WTC11 (cell line): ENCODE results near the gene ZNF438. TPM values are rescaled to one million over a fixed set of nuclear protein-coding genes. Genes with fewer than 3 reads are reported as not detected.

Experiments
- ATAC-seq: fragments of 200-7000 bp; cut with Tn5 transposase; 2 replicates; pipeline ENCODE4 v1.10.0; 2021; ENCODE audit warnings: mild to moderate bottlenecking, moderate library complexity
- CTCF ChIA-PET: fragments of 300-600 bp; sonication (Branson Sonifier 250); formaldehyde crosslinking; loops from one replicate; lab custom pipeline; 2021; ENCODE audit warnings: antibody characterized with exemption; lab: Charles Lee
- POLR2A ChIA-PET: fragments of 350-600 bp; sonication (Branson Sonifier 250); formaldehyde crosslinking; loops from one replicate; lab custom pipeline; 2021; ENCODE audit warnings: antibody characterized with exemption; lab: Charles Lee
- DNase-seq: peaks from one replicate; pipeline ENCODE4 v3.0.0; 2021; ENCODE audit warnings: low spot score
- H3K27ac Mint-ChIP-seq: 2 replicates; pipeline ENCODE4 v1.8.0; 2021; ENCODE audit warnings: mixed read lengths
- H3K27me3 Mint-ChIP-seq: 2 replicates; pipeline ENCODE4 v1.8.0; 2021; ENCODE audit warnings: low read depth, mild to moderate bottlenecking, moderate library complexity, mixed read lengths
- H3K36me3 Mint-ChIP-seq: 2 replicates; pipeline ENCODE4 v1.8.0; 2021; ENCODE audit warnings: mixed read lengths
- H3K4me1 Mint-ChIP-seq: 2 replicates; pipeline ENCODE4 v1.8.0; 2022; ENCODE audit warnings: mixed read lengths
- H3K4me3 Mint-ChIP-seq: 2 replicates; pipeline ENCODE4 v1.8.0; 2021; ENCODE audit warnings: mild to moderate bottlenecking, moderate library complexity, mixed read lengths
- H3K9me3 Mint-ChIP-seq: 2 replicates; pipeline ENCODE4 v1.8.0; 2021; ENCODE audit warnings: mixed read lengths
- AFF4 ChIP-seq: sonication (generic); formaldehyde crosslinking; IDR thresholded peaks from 2 replicates; pipeline ENCODE4 v1.8.1; 2023; ENCODE audit warnings: mild to moderate bottlenecking, missing genetic modification reagents, borderline replicate concordance
- ARID4B ChIP-seq: sonication (generic); formaldehyde crosslinking; IDR thresholded peaks from 2 replicates; pipeline ENCODE4 v1.8.0; 2023; ENCODE audit warnings: missing genetic modification reagents, mild to moderate bottlenecking, borderline replicate concordance
- CREB1 ChIP-seq: sonication (generic); formaldehyde crosslinking; IDR thresholded peaks from 2 replicates; pipeline ENCODE4 v1.8.0; 2023; ENCODE audit warnings: mild to moderate bottlenecking, missing genetic modification reagents
- FOXK1 ChIP-seq: sonication (generic); formaldehyde crosslinking; IDR thresholded peaks from 2 replicates; pipeline ENCODE4 v1.8.0; 2022; ENCODE audit warnings: mild to moderate bottlenecking, moderate library complexity, missing genetic modification reagents
- GABPB1 ChIP-seq: sonication (generic); formaldehyde crosslinking; IDR thresholded peaks from 2 replicates; pipeline ENCODE4 v1.8.1; 2023; ENCODE audit warnings: mild to moderate bottlenecking, missing genetic modification reagents
- KAT7 ChIP-seq: sonication (generic); formaldehyde crosslinking; IDR thresholded peaks from 2 replicates; pipeline ENCODE4 v1.8.1; 2023; ENCODE audit warnings: missing genetic modification reagents, mild to moderate bottlenecking, borderline replicate concordance
- MYBL2 ChIP-seq: sonication (generic); formaldehyde crosslinking; IDR thresholded peaks from 2 replicates; pipeline ENCODE4 v1.8.1; 2023; ENCODE audit warnings: mild to moderate bottlenecking, moderate library complexity, missing genetic modification reagents
- NFYB ChIP-seq: sonication (generic); formaldehyde crosslinking; conservative IDR thresholded peaks from 2 replicates; pipeline ENCODE4 v1.8.0; 2022; ENCODE audit warnings: low read depth, missing genetic modification reagents
- PRRX2 ChIP-seq: fragments of 250-450 bp; sonication (Bioruptor Pico); IDR thresholded peaks from 2 replicates; pipeline ENCODE4 v1.8.0; 2021; ENCODE audit warnings: mild to moderate bottlenecking
- RORB ChIP-seq: fragments of 250-450 bp; sonication (Bioruptor Pico); IDR thresholded peaks from 2 replicates; pipeline ENCODE4 v1.9.0; 2021; ENCODE audit warnings: mild to moderate bottlenecking
- SMAD3 ChIP-seq: sonication (generic); formaldehyde crosslinking; IDR thresholded peaks from 2 replicates; pipeline ENCODE4 v1.8.0; 2022; ENCODE audit warnings: missing genetic modification reagents, mild to moderate bottlenecking, borderline replicate concordance
- SMAD4 ChIP-seq: sonication (generic); formaldehyde crosslinking; IDR thresholded peaks from 2 replicates; pipeline ENCODE4 v1.8.0; 2022; ENCODE audit warnings: mild to moderate bottlenecking, missing genetic modification reagents
- ZNF219 ChIP-seq: sonication (generic); formaldehyde crosslinking; IDR thresholded peaks from 2 replicates; pipeline ENCODE4 v1.8.0; 2023; ENCODE audit warnings: missing genetic modification reagents, mild to moderate bottlenecking, borderline replicate concordance
- total RNA-seq: library from RNA; stranded (reverse); gene quantifications from 3 replicates; pipeline ENCODE4 v1.2.3, GENCODE V29; 2021
- TF ChIP-seq, protein P1 (sequence below): sonication (generic); formaldehyde crosslinking; IDR thresholded peaks from 2 replicates; pipeline ENCODE4 v1.8.1; 2022; ENCODE audit warnings: mild to moderate bottlenecking, moderate library complexity, missing genetic modification reagents
- TF ChIP-seq, protein P2 (sequence below): sonication (generic); formaldehyde crosslinking; IDR thresholded peaks from 2 replicates; pipeline ENCODE4 v1.8.0; 2022; ENCODE audit warnings: mild to moderate bottlenecking, missing genetic modification reagents
- TF ChIP-seq, protein P3 (sequence below): fragments of 250-450 bp; sonication (Bioruptor Pico); IDR thresholded peaks from 2 replicates; pipeline ENCODE4 v1.9.0; 2021; ENCODE audit warnings: mild to moderate bottlenecking, borderline replicate concordance
- TF ChIP-seq, protein P4 (sequence below): fragments of 250-450 bp; sonication (Bioruptor Pico); IDR thresholded peaks from 2 replicates; pipeline ENCODE4 v1.8.0; 2021; ENCODE audit warnings: mild to moderate bottlenecking

The ZNF438 gene
- total RNA-seq, 1 experiment from 2014 or later, result 1.9 TPM

- no peak for TF ChIP-seq ARID4B (CRISPR knock-in tag)
- no peak for TF ChIP-seq FOXK1
- no peak for TF ChIP-seq GABPB1
Observed at GRCh38 chr10:31064348-31064747, 32.7 kb upstream of the ZNF438 start (continued).

- Mint-ChIP-seq H3K9me3 (0 out of 2 replicates have a peak, but pooled peaks cover 3% of the 10 kb centered on the region), H3K4me3 (no peak overlapping the region), H3K27ac (no peak overlapping the region), H3K27me3 (no peaks in the 10 kb centered on the region), H3K4me1 (no peaks in the 10 kb centered on the region), H3K36me3 (no peaks in the 10 kb centered on the region)
- ATAC-seq (no peak), DNase-seq (no peak)
- POLR2A ChIA-PET, result no interaction called here
- CTCF ChIA-PET, result no interaction called here
- TF ChIP-seq, protein P1, sequence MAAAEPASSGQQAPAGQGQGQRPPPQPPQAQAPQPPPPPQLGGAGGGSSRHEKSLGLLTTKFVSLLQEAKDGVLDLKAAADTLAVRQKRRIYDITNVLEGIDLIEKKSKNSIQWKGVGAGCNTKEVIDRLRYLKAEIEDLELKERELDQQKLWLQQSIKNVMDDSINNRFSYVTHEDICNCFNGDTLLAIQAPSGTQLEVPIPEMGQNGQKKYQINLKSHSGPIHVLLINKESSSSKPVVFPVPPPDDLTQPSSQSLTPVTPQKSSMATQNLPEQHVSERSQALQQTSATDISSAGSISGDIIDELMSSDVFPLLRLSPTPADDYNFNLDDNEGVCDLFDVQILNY (CRISPR knock-in tag), result no peak
- TF ChIP-seq, protein P2, sequence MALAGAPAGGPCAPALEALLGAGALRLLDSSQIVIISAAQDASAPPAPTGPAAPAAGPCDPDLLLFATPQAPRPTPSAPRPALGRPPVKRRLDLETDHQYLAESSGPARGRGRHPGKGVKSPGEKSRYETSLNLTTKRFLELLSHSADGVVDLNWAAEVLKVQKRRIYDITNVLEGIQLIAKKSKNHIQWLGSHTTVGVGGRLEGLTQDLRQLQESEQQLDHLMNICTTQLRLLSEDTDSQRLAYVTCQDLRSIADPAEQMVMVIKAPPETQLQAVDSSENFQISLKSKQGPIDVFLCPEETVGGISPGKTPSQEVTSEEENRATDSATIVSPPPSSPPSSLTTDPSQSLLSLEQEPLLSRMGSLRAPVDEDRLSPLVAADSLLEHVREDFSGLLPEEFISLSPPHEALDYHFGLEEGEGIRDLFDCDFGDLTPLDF (CRISPR knock-in tag), result no peak
- TF ChIP-seq GABPB1 (no peak), KAT7 (CRISPR knock-in tag) (no peak), RORB (CRISPR knock-in tag) (no peak), NFYB (CRISPR knock-in tag) (no peak), MYBL2 (CRISPR knock-in tag) (no peak), ZNF219 (CRISPR knock-in tag) (no peak), PRRX2 (CRISPR knock-in tag) (no peak), CREB1 (CRISPR knock-in tag) (no peak), SMAD4 (CRISPR knock-in tag) (no peak), AFF4 (CRISPR knock-in tag) (no peak), SMAD3 (CRISPR knock-in tag) (no peak)
- TF ChIP-seq, protein P3, sequence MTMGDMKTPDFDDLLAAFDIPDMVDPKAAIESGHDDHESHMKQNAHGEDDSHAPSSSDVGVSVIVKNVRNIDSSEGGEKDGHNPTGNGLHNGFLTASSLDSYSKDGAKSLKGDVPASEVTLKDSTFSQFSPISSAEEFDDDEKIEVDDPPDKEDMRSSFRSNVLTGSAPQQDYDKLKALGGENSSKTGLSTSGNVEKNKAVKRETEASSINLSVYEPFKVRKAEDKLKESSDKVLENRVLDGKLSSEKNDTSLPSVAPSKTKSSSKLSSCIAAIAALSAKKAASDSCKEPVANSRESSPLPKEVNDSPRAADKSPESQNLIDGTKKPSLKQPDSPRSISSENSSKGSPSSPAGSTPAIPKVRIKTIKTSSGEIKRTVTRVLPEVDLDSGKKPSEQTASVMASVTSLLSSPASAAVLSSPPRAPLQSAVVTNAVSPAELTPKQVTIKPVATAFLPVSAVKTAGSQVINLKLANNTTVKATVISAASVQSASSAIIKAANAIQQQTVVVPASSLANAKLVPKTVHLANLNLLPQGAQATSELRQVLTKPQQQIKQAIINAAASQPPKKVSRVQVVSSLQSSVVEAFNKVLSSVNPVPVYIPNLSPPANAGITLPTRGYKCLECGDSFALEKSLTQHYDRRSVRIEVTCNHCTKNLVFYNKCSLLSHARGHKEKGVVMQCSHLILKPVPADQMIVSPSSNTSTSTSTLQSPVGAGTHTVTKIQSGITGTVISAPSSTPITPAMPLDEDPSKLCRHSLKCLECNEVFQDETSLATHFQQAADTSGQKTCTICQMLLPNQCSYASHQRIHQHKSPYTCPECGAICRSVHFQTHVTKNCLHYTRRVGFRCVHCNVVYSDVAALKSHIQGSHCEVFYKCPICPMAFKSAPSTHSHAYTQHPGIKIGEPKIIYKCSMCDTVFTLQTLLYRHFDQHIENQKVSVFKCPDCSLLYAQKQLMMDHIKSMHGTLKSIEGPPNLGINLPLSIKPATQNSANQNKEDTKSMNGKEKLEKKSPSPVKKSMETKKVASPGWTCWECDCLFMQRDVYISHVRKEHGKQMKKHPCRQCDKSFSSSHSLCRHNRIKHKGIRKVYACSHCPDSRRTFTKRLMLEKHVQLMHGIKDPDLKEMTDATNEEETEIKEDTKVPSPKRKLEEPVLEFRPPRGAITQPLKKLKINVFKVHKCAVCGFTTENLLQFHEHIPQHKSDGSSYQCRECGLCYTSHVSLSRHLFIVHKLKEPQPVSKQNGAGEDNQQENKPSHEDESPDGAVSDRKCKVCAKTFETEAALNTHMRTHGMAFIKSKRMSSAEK, result no peak
- TF ChIP-seq, protein P4, sequence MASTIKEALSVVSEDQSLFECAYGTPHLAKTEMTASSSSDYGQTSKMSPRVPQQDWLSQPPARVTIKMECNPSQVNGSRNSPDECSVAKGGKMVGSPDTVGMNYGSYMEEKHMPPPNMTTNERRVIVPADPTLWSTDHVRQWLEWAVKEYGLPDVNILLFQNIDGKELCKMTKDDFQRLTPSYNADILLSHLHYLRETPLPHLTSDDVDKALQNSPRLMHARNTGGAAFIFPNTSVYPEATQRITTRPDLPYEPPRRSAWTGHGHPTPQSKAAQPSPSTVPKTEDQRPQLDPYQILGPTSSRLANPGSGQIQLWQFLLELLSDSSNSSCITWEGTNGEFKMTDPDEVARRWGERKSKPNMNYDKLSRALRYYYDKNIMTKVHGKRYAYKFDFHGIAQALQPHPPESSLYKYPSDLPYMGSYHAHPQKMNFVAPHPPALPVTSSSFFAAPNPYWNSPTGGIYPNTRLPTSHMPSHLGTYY (CRISPR knock-in tag), result no peak
Observed at GRCh38 chr10:31063841-31064240, 32.2 kb upstream of the ZNF438 start.
